ENCODE measurements around the gene PKP3.
"Not testable (repeated sequence)": the region's sequence is repeated elsewhere in the genome, so short reads cannot be mapped to it uniquely, and the experiment has no call there.

The PKP3 gene

DNA sequence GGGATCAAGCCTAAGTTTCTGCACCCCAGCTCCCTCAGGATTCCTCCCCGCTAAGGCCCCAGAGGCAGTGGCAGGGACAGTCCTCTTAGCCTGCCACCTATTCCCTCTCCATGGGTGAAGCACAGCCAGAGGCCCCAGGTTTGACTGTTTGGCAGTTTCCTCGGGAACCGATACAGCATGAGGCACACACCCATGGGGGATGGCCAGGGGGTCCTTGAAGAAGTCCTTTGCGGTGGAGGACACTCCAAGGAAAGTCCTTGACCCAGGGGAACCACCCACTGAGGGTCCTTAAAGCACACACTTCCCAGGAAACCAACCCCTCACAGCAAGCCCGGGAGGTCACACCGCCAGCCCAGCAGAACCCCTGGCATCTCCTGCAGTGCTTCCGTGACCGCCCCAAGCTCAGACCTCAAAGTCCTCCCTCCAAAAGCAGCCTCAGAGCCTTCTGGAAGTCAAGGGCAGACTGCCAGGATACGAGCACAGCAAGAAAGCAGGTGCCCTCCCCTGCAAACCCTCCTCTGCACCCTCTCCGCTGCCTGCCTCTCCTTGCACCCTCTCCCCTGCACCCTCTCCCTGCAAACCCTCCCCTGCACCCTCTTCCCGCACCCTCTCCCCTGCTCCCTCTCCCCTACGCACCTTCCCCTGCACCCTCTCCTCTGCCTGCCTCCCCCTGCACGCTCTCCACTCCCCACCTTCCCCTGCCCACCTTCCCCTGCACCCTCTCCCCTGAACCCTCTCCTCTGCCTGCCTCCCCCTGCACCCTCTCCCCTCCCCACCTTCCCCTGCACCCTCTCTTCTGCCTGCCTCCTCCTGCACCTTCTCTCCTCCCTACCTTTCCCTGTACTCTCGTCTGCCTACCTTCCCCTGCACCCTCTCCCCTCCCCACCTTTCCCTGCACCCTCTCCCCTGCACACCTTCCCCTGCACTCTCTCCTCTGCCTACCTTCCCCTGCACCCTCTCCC is 19.4 kb downstream of the PKP3 start:
- no peak for DNase-seq

DNA sequence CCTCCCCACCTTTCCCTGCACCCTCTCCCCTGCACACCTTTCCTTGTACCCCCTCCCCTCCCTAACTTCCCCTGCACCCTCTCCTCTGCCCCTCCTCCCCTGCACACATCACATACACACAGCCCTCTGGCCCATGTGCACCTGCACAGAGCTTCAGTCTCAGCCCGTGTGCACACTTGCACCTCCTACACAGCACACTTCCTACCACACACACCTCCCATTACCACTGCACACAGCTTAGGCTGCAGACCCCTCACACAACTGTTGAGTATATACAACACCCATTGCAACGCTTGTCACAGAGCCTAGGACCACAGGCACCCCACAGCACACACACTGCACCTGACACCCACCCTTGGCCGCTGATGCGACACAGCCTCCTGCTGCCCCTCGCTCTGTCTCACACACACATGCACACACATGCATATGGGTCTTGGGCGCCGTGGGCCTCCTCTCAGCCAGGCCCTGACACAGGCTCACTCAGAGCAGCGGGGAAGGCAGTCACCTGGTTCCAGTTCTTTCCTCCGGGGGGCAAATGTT is 20.4 kb downstream of the PKP3 start:
- DNase-seq, result no peak

DNA sequence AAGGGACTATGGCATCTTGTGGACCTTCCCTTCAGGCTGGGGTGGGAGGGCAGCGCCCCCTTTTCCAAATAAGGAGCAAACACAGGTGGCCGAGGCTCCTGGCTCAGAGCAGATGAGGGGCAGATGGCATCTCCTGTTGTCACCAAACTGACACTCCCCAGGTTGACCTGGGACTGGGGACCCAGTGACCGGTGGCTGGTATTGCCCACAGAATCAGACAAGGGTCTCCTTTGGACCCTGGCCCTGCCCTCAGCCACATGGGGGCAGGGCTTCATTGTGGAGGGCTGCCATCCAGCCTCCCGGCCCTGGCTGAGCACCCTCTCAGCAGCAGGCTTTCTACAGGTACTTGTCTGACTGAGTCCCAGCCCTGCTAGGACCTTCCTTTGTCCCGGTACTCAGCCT is 21.6 kb downstream of the PKP3 start:
- DNase-seq, result no peak

DNA sequence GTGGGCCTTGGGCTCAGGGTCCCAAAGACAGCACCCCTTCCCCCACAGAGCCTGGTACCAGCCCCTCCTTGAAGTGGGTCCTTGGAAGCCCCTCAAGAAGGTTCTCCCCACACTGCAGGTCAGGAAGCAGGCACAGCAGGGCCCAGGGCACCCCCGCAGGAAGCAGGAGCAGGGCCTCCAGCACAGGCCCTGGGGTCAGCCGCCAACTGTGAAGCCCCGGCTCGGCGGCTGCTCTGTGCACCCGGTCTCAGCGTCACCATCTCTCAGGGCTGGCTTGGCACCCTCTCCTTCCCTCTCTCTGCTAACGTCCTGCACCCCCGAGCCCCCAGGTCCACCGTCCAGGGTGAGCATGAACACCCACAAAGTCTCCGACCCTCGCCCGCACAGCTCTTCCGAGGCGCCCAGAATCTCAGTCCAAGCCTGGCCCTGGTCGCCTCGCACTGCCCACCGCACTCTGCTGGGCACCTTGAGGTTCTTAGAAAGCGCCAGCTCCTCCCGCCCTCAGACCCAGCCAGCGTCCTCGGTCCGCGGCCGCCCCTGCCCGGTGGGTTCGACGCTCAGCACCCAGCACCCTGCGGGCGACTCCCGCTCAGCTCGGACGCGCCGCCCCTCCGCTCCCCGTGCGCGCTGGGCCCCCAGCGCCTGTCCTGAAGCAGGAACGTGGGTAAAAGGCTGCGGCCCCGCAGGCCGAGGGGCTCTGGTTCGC is 22.2 kb downstream of the PKP3 start:
- DNase-seq, result peak; percentile 45

DNA sequence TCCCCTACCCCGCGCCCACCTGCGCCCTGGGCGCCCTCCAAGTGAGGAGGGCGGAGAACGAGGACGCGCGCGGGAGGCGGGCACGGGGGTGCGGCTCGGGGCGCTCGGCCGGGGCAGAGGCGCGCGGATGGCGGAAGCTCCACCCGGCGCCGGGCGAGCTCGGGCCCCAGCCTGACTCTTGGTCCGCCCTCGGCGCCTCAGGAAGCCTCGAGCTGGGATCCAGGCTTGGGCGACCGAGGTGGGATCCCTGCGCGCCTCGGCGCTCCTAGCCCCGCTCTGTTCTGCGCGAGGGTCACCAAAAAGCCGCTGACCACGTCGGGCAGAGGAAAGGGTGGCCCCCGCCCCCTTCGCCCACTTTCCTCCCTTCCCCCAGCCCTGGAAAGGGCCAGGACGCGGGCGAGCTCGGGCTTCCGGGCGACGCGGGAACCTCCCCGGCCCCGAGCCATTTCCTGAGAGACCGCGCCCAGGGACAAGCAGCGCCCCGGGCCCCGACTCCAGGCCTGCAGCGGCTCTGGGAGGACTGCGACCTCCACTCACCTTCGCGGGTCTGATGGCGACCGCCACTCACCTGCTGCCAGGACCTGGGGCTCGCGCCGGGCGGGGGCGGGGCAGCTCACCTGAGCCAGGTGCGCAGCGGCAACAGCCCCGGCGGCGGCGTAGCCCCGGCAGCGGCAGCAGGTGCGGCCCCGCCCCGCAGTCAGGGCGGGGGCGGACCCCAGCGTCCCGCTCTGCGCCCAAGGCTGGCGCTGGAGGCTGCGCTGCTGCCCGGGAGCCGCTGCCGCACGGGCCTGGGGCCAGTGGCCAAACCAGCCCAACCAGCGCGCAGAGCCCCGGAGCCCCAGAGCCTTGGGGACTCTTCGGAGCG is 23.0 kb downstream of the PKP3 start:
- DNase-seq, result peak; percentile 45

DNA sequence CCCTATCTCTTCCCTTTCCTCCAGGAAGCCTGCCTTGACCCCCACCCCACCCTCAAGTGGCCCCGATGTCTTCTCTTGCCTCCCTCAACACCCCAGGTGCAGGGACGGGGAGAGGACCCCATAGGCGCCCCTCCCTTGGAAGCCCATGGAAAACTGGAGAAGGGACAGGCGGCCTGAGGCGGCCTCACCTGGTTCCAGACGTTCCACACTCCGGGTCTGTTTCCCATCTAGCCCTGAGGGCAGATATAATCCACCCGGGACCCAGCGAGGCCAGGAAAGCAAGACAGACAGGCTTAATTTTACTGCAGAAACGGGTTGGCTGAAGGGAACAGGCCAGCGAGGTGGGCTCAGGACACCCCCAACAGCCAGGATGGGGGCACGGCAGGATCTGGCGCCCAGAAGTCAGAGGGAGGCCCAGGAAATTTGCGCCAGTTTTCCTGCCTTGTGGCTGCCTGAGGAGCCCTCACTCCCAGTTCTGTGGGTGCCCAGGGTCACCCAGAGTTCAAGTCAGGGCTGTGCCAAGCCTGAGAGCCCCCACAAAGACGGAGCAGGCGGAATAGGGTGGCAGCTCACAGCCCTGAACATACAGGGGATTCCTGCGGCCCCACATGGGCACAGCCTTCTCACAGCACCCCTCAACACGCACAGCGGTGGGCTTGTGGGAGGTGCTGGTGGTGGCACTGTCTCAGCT is 23.8 kb downstream of the PKP3 start:
- no peak for DNase-seq

DNA sequence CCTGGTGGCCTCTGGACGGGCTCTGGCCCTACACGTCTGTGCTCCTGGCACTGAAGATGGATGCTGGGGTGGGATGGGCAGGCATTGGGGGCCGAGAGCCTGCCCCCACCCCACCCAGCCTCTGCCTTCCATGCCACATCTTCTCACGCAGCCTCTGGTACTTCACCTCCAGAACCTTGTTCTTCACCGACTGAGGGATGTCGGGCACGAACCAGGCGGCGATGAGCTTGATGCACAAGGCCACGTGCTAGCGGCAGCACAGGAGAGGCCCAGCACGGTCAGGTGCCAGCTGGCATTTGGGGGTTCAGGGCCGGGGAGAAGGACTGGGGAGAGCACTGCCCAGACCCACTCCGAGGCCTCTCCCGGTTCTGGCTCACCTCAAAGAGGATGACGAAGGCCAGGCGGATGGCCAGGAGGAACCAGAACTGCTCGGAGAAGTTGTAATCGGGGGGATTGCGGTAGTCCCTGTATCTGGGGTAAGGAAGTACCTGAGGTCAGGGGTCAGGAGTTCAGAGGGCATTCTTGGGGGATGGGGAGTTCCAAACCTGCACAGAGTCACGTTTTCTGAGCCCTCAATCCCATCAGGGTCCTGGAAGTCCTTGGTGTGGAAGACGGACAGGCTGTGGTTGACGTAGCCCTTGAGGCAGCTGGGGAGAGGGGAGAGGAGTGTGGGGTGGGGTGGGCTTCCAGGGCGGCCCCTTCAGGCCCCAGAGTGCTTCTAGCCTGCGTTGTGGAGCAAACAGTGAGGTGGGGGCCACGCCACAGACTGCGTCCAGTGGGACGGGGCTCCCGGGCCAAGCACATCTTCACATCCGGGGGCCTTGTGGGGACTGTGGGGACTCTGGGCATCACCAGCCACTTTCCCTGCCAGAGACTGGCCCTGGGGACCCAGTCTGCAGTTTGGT is 24.6 kb downstream of the PKP3 start:
- no peak for DNase-seq

DNA sequence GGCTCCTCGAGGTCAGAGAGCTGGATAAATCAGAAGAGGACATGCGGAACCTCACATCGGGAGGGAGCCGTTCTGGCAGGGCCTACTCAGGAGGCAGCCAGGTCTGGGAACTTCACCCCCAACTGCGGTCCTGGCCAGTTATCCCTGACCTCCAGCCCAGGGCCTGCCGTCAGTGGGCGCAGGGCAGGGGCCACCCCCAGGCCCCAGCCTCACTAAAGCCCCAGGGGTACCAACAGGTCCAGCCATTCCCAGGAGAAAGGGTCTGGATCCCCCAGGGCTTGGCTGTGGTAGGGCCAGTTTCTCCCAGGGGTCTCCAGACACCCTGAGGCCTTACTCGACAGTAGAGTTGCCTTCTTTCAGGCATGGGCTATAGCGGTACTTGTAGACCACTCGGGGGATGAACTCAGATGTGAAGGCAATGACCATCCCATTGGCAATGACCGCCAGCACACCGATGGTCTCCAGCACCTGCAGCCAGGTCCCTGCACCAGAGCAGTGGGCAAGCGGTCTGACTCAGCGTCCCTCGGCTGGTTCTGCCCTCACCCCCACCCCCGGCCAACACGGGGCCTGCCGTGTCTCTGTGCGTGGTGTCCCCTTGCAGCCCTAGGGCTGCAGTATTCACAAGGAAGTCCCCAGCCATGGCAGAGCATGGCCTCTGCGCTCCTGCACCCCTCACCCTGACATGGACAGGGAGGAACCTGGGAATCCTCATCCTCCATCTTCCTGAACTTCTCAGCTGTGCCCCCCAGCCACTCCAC is 25.4 kb downstream of the PKP3 start:
- no peak for DNase-seq

DNA sequence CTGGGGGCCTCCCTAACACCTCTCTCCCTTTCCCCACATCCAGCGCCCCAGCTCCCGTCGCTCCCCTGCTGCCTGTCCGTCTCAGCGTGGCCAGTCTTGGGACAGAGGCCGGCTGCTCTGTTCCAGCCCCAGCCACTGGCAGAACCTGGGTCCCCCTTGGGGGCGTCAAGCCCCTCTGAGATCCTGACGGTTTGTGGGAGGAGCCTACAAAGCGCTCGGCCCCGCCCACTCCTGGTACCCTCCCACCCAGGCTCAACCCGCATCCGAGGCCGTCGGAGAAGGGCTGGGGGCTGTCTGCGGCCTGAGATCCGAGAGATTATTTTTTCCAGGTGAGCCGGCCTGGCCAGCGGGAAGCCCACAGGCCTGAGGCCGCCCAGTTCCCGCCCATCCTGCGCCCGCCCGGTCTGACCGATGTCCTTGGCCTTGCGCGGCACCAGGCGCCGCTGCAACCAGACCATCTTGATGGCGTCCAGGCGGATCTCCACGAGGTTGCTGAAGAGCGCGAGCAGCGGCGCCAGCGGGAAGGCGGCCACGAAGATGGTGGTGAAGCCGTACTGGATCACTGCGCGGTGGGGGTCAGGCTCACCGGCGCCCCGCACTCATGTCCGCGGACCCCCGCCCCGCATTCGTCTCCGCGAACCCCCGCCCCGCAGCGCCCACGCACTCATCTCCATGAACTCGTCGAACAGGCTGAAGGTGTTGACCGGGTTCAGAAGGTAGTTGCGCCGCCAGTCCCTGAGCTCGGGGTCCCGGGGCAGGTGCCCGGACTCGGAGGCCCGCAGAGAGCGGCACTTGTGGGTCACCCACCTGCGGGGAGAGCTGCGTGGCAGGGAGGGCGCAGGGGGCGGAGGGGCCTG is 26.3 kb downstream of the PKP3 start:
- no peak for DNase-seq

DNA sequence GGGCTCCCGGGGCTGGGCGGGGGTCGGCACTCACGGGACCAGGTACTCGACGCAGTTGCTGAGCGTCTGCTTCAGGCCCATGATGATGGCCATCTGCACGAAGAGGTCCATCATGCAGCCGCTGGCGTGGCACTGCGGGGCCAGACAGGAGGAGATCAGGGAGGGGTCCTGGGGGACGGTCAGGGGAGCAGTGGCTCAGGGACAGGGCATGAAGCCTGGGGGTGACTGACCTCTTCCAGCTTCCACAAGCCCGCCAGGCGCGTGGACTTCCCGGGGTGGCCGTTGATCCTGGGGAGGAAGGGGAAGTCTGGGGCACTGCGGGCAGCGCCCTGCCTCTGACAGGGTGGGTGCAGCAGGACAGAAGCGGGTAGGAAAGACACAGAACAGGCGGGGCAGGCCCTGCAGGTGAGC is 26.9 kb downstream of the PKP3 start:
- DNase-seq, result no peak

DNA sequence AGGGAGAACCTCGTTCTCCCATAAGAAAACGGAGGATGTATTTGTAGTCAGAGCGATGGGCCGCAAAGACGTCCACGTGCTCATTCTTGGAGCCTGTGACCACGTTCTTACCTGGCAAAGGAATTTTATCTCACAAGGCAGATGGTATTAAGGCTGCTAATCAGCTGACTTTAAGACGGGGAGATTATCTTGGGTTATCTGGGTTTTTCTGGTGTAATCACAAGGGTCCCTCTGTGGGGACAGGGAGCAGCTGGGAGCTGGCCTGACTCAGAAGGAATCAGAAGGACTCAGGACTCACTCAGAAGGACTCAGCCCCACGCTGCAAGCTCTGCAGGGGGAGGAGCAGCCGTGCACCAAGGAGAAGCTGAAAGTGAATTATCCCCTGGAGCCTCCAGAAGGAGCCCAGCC is 28.2 kb downstream of the PKP3 start:
- DNase-seq, result no peak

DNA sequence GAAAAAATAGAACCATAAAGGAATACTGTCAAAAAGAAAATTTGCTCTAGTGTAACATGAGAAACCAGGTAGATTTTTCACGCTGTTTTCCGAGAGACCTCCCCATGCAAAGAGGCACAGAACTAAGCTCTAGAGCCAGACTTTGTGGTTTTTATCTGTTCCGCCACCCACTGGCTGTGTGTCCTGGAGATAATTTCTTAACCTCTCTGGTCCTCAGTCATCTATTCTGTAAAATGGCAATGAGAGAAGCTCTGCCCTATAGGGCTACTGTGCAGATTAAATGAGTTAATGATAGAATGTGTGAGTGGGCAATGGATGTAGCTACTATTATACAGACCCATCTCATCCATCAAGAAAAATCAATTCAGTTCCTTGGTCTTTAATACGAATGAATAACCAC is 30.2 kb downstream of the PKP3 start:
- DNase-seq, result no peak

DNA sequence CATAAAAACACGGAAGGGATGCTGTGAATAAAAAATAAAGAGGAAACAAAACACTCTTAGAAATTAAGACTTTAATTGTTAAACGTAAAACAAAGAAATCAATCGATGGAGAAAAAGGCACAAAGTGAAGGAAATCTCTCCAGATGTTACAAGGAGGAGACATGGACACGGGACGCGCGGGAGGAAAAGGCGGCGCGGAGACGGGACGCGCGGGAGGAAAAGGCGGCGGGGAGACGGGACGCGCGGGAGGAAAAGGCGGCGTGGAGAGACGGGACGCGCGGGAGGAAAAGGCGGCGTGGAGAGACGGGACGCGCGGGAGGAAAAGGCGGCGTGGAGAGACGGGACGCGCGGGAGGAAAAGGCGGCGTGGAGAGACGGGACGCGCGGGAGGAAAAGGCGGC is 30.8 kb downstream of the PKP3 start:
- DNase-seq, result not testable (repeated sequence)

DNA sequence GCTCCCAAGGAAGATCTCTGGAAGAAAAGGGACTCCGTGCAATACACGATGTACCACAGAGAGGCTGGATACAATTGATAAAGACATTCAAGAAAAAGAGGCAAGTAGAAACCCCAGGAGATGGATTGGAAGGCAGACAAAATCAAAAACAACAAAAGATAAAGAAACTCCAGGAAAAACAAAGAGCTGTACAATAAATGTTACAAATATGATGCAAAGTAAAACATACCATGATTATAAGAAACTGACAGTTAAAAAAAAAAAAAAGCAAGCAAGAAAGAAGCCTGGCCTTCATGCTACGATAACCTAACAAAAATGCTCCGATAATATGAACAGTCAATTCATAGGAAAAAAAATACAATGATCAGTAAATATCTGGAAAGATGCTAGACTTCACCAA is 31.3 kb downstream of the PKP3 start:
- no peak for DNase-seq

DNA sequence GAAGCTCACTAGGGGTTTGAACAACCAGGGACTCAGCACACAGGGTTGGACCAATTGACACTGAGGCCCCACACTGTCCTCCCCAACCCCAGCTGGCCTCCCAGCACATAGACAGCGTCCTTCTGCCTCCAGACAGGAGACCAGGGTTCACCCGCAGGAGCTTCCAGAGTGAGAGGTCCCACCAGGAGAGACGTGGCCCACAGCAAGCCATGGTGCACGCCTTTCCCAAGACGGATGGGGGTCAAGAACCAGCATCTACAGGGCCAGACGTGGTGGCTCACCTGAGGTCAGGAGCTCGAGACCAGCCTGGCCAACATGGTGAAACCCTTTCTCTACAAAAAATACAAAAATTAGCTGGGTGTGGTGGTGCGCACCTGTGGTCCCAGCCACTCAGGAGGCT is 32.8 kb downstream of the PKP3 start:
- no peak for DNase-seq

DNA sequence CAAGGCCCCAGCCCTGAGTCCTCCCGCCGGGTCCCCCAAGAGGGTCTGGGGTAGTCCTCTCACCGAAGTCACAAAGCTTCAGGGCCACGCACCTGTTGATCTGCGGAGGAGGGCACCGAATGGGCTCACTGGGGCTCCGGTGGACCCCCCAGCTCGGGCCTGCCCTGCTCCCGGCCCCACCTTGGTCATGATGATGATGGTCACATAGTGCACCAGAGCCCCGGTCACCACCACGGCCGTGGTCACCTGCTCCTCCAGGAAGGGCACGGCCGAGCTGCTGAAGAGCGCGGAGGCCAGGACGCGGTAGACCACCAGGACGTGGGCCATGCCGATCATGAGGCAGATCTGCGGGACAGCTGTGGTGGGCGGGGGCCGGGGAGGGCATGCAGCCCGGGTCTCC is 34.3 kb downstream of the PKP3 start:
- no peak for DNase-seq

DNA sequence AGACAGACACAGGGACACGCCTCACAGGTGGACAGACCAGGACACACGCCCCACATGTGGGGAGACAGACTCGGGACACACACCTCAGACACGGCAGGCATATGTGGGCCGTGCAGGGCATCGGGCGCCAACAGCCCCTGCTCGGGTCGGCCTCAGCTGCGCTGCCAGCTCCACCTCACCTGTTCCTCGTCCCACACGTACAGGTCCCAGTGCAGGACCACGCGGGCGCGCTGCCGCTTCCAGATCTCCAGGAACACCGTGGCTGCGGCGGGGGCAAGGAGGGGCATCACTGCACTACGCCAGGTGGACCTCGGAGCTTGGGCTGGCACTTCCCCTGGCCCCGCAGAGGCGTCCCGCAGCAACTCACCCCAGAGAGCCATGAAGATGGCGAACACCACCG is 35.4 kb downstream of the PKP3 start:
- no peak for DNase-seq

DNA sequence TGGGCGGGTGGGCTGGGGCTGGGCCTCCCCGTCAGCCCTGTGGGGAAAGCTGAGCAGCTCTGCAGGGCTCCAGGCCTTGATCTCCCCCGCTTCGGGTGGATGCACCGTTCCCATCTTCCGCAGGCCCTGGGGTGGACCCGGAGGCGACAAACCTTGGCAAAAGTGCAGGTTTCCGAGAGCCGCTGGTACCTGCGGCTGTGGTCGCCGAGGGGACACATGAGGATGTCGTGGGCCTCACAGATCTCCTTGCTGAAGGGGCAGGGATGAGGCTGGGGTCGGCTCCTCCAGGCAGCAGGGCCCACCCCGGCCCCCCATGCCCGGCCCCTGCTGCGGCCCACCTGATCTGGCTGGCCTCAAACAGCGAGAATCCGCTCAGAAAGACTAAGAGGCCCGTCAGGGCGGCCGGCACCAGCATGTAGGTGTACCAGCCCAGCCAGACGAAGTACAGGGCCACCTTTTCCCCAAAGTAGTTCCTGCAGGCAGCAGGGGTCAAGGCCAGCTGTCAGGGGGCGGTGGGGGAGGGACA is 36.0 kb downstream of the PKP3 start:
- no peak for DNase-seq

DNA sequence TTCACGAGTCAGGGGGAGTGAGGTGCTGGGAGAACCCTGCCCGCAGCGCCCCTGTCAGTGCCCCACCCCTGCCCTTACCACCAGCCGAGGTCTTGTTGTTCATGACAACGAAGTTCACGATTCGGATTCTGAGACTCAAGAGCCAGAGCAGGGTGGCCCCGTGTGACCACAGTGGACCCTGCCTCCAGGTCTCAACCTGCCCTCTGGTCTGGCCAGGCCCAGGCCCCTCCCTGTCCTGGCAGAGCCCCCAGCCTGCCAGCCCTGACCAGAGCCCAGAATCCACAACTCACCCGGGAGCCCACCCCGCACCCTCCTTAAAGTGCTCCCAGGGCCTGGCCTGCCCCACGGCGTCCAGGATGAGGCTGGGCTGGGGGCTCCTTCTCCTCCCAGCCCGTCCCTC is 37.9 kb downstream of the PKP3 start:
- DNase-seq, result no peak
